HG02571 (cell line): ENCODE measurements around the gene INSRR.

ENCODE experiments used
- ATAC-seq: cut with Tn5 transposase; IDR thresholded peaks from one replicate; pipeline ENCODE4 v1.9.1; 2021; ENCODE audit warnings: mild to moderate bottlenecking, moderate library complexity; ENCODE audit not compliant: unreplicated experiment

Gene INSRR

GRCh38 chr1:156894711-156895454, 36.0 kb upstream of the INSRR start:
- ATAC-seq: no peak

- no peak for ATAC-seq
These were observed 35.1 kb upstream of the INSRR start for GRCh38 chr1:156894001-156894400.

GRCh38 chr1:156893048-156893953, 34.4 kb upstream of the INSRR start, which contains the start of gene PEAR1:
Gene PEAR1 (plus strand): TSS chr1:156893718. CDS start chr1:156903927, 10,209 bp downstream.
- no peak for ATAC-seq

- ATAC-seq: no peak
These were observed 33.5 kb upstream of the INSRR start for GRCh38 chr1:156892190-156893047.

- no peak for ATAC-seq
These were observed 31.1 kb upstream of the INSRR start for GRCh38 chr1:156889802-156890580.

GRCh38 chr1:156887734-156888133, 28.8 kb upstream of the INSRR start:
- no peak for ATAC-seq

GRCh38 chr1:156887317-156887716, 28.4 kb upstream of the INSRR start:
- no peak for ATAC-seq

GRCh38 chr1:156886583-156887281, 27.8 kb upstream of the INSRR start:
- no peak for ATAC-seq

- no peak for ATAC-seq
These were observed 27.0 kb upstream of the INSRR start for GRCh38 chr1:156885880-156886355.

GRCh38 chr1:156885314-156885713, 26.4 kb upstream of the INSRR start:
- no peak for ATAC-seq

- no peak for ATAC-seq
These were observed 25.8 kb upstream of the INSRR start for GRCh38 chr1:156884560-156885184.

- ATAC-seq: no peak
These were observed 25.0 kb upstream of the INSRR start for GRCh38 chr1:156883919-156884318.

- ATAC-seq: no peak
These were observed 23.6 kb upstream of the INSRR start for GRCh38 chr1:156882543-156882942.

GRCh38 chr1:156881663-156882062, 22.7 kb upstream of the INSRR start:
- no peak for ATAC-seq

- ATAC-seq: no peak
These were observed 22.2 kb upstream of the INSRR start for GRCh38 chr1:156881101-156881500.

- ATAC-seq: no peak
These were observed 21.6 kb upstream of the INSRR start for GRCh38 chr1:156880473-156880872.

- no peak for ATAC-seq
These were observed 21.0 kb upstream of the INSRR start for GRCh38 chr1:156879876-156880275.

GRCh38 chr1:156877433-156878170, 18.7 kb upstream of the INSRR start:
- ATAC-seq: no peak
